Large intestine (tissue), 3 donors: ENCODE measurements around the gene DNAJC5. TPM values are rescaled to one million over a fixed set of nuclear protein-coding genes. Genes with fewer than 3 reads are reported as not detected.

Experiments
- DNase-seq, 2 donors: peaks; one replicate each; pipeline versions ENCODE4 v3.0.0 to v3.0.0-alpha.2; 2013
- H3K27ac ChIP-seq: one replicate; pipeline ENCODE4 v1.5.1; 2013; ENCODE audit warnings: low read length
- H3K27me3 ChIP-seq: 2 replicates; pipeline ENCODE4 v1.6.1; 2013; ENCODE audit warnings: low read length; ENCODE audit not compliant: control insufficient read depth, insufficient read depth
- H3K36me3 ChIP-seq: 2 replicates; pipeline ENCODE4 v1.6.1; 2013; ENCODE audit warnings: low read length; ENCODE audit not compliant: control insufficient read depth, insufficient read depth
- H3K4me1 ChIP-seq: one replicate; pipeline ENCODE4 v1.6.1; 2013; ENCODE audit warnings: low read length; ENCODE audit not compliant: control insufficient read depth, insufficient read depth
- H3K4me3 ChIP-seq: one replicate; pipeline ENCODE4 v1.5.1; 2013; ENCODE audit warnings: low read length
- H3K9me3 ChIP-seq: one replicate; pipeline ENCODE4 v1.6.1; 2013; ENCODE audit warnings: mild to moderate bottlenecking, low read depth, low read length, moderate library complexity; ENCODE audit not compliant: control insufficient read depth
- WGBS: methylation state at CpG from one replicate; pipeline ENCODE4 v1.1.5; 2013; ENCODE audit warnings: low lambda C conversion rate; ENCODE audit not compliant: insufficient coverage; 5-methylcytosine and 5-hydroxymethylcytosine counted together
- polyA plus RNA-seq: library from polyadenylated mRNA; unstranded; fragments of 120-200 nt; gene quantifications from one replicate; pipeline ENCODE4 v1.2.1, GENCODE V29; 2013

The DNAJC5 gene
- polyA plus RNA-seq, 1 donor = 21.9 TPM

GRCh38 chr20:63940472-63941266 lies 45.7 kb downstream of the DNAJC5 start:
- Histone ChIP-seq H3K36me3 (peaks cover 68% of the 10 kb centered on the region), H3K4me3 (no peak overlapping the region), H3K4me1 (peaks cover 4% of the 10 kb centered on the region), H3K27me3 (no peaks in the 10 kb centered on the region), H3K27ac (no peak overlapping the region), H3K9me3 (peaks cover 30% of the 10 kb centered on the region)
- WGBS = no CpG with 5 or more reads among the region's 58 CpGs
- no peak for DNase-seq

GRCh38 chr20:63941282-63942081 lies 46.6 kb downstream of the DNAJC5 start:
- Histone ChIP-seq H3K9me3 (peaks cover 30% of the 10 kb centered on the region), H3K27ac (no peak overlapping the region), H3K36me3 (peaks cover 71% of the 10 kb centered on the region), H3K4me3 (no peak overlapping the region), H3K27me3 (no peaks in the 10 kb centered on the region), H3K4me1 (peaks cover 4% of the 10 kb centered on the region)
- 20% methylated on average over 1 of the region's 39 CpGs for WGBS
- DNase-seq = no peak

- Histone ChIP-seq H3K27ac (peak overlapping the region; percentile 38), H3K4me3 (no peak overlapping the region), H3K4me1 (peaks cover 4% of the 10 kb centered on the region), H3K9me3 (peaks cover 30% of the 10 kb centered on the region), H3K36me3 (peaks cover 71% of the 10 kb centered on the region), H3K27me3 (no peaks in the 10 kb centered on the region)
- peak in 1 of 2 donors; percentile 40 for DNase-seq
- WGBS = 87% methylated on average over 3 of the region's 30 CpGs
These were observed 47.5 kb downstream of the DNAJC5 start for GRCh38 chr20:63942250-63942951.

GRCh38 chr20:63942969-63943807 lies 48.3 kb downstream of the DNAJC5 start:
- no CpG with 5 or more reads among the region's 19 CpGs for WGBS
- Histone ChIP-seq H3K27ac (peak overlapping the region; percentile 38), H3K9me3 (peaks cover 29% of the 10 kb centered on the region), H3K4me3 (no peak overlapping the region), H3K4me1 (peaks cover 4% of the 10 kb centered on the region), H3K36me3 (peaks cover 75% of the 10 kb centered on the region), H3K27me3 (no peaks in the 10 kb centered on the region)
- no peak for DNase-seq

- H3K4me3 ChIP-seq = no peak overlapping the region
- no peaks in the 10 kb centered on the region for H3K27me3 ChIP-seq
- H3K27ac ChIP-seq = no peak overlapping the region
- H3K4me1 ChIP-seq = peaks cover 7% of the 10 kb centered on the region
- peaks cover 75% of the 10 kb centered on the region for H3K36me3 ChIP-seq
- H3K9me3 ChIP-seq = peaks cover 25% of the 10 kb centered on the region
- no CpG with 5 or more reads among the region's 3 CpGs for WGBS
- DNase-seq = no peak
These were observed 48.8 kb downstream of the DNAJC5 start for GRCh38 chr20:63943808-63944077.

GRCh38 chr20:63944078-63944941 lies 49.4 kb downstream of the DNAJC5 start:
- peaks cover 13% of the 10 kb centered on the region for H3K4me1 ChIP-seq

GRCh38 chr20:63945031-63945658 lies 50.2 kb downstream of the DNAJC5 start:
- Histone ChIP-seq H3K9me3 (peaks cover 20% of the 10 kb centered on the region), H3K27me3 (no peaks in the 10 kb centered on the region), H3K4me1 (peaks cover 21% of the 10 kb centered on the region), H3K4me3 (no peak overlapping the region), H3K27ac (no peak overlapping the region), H3K36me3 (peaks cover 65% of the 10 kb centered on the region)
- WGBS = no CpG with 5 or more reads among the region's 17 CpGs
- no peak for DNase-seq

More at GRCh38 chr20:63944078-63944941, 49.4 kb downstream of the DNAJC5 start:
- no peak overlapping the region for H3K4me3 ChIP-seq
- no CpG with 5 or more reads among the region's 35 CpGs for WGBS
- H3K27me3 ChIP-seq = no peaks in the 10 kb centered on the region
- no peak for DNase-seq
- H3K36me3 ChIP-seq = peaks cover 69% of the 10 kb centered on the region
- no peak overlapping the region for H3K27ac ChIP-seq
- peaks cover 21% of the 10 kb centered on the region for H3K9me3 ChIP-seq

- Histone ChIP-seq H3K36me3 (peaks cover 58% of the 10 kb centered on the region), H3K4me3 (no peak overlapping the region), H3K4me1 (peaks cover 22% of the 10 kb centered on the region), H3K27ac (no peak overlapping the region), H3K27me3 (no peaks in the 10 kb centered on the region), H3K9me3 (peaks cover 9% of the 10 kb centered on the region)
- WGBS = no CpG with 5 or more reads among the region's 39 CpGs
- no peak for DNase-seq
These were observed 51.3 kb downstream of the DNAJC5 start for GRCh38 chr20:63945921-63946920.
